A673 (cell line): ENCODE data around the gene PRR14. TPM values are rescaled to one million over a fixed set of nuclear protein-coding genes. Genes with fewer than 3 reads are reported as not detected.
"Not testable (repeated sequence)": the region's sequence is repeated elsewhere in the genome, so short reads cannot be mapped to it uniquely, and the experiment has no call there.

ENCODE experiments used
- BruUV-seq: library from RNA; stranded (reverse); fragments of 400-500 nt; replicated peaks from 2 replicates; lab custom pipeline; 2021; lab: Mats Ljungman, UMichigan
- CTCF ChIA-PET: fragments of 300-600 bp; sonication (Branson Sonifier 250); formaldehyde crosslinking; loops from one replicate; lab custom pipeline; 2022; ENCODE audit warnings: antibody characterized with exemption; lab: Charles Lee
- POLR2A ChIA-PET: fragments of 300-600 bp; sonication (Branson Sonifier 250); formaldehyde crosslinking; loops from one replicate; lab custom pipeline; 2022; ENCODE audit warnings: antibody characterized with exemption; ENCODE audit not compliant: low non-redundant PET; lab: Charles Lee
- DNase-seq: peaks from one replicate; pipeline ENCODE4 v3.0.0-alpha.2; 2015; ENCODE audit warnings: low spot score
- H3K27ac ChIP-seq: fragments of 200-600 bp; sonication (generic); 2 replicates; pipeline ENCODE4 v1.5.1; 2016; ENCODE audit warnings: mixed run types, low read depth, mild to moderate bottlenecking, mixed read lengths, antibody characterized with exemption, low read length; ENCODE audit not compliant: poor library complexity, severe bottlenecking
- H3K27me3 ChIP-seq: fragments of 200-600 bp; sonication (generic); replicated peaks from 2 replicates; pipeline ENCODE4 v1.6.1; 2017; ENCODE audit warnings: mixed run types, low read depth, mild to moderate bottlenecking, mixed read lengths, antibody characterized with exemption, low read length; ENCODE audit not compliant: insufficient read depth, poor library complexity
- H3K36me3 ChIP-seq: fragments of 200-600 bp; sonication (generic); 2 replicates; pipeline ENCODE4 v1.6.1; 2016; ENCODE audit warnings: mixed run types, mild to moderate bottlenecking, mixed read lengths, antibody characterized with exemption, low read length; ENCODE audit not compliant: insufficient read depth, poor library complexity, severe bottlenecking
- H3K4me1 ChIP-seq: fragments of 200-600 bp; sonication (generic); 2 replicates; pipeline ENCODE4 v1.6.1; 2017; ENCODE audit warnings: mixed run types, mild to moderate bottlenecking, mixed read lengths, antibody characterized with exemption, low read length; ENCODE audit not compliant: insufficient read depth, poor library complexity, severe bottlenecking
- H3K4me3 ChIP-seq: fragments of 200-600 bp; sonication (generic); 2 replicates; pipeline ENCODE4 v1.5.1; 2016; ENCODE audit warnings: low read depth, mixed run types, mild to moderate bottlenecking, mixed read lengths, low read length; ENCODE audit not compliant: poor library complexity, severe bottlenecking
- H3K9me3 ChIP-seq: fragments of 200-600 bp; sonication (generic); 2 replicates; pipeline ENCODE4 v1.6.1; 2016; ENCODE audit warnings: mixed run types, low read depth, mild to moderate bottlenecking, mixed read lengths, antibody characterized with exemption, low read length; ENCODE audit not compliant: poor library complexity, severe bottlenecking
- CTCF ChIP-seq: fragments of 300-800, 200-600 bp; sonication (generic); conservative IDR thresholded peaks from 2 replicates; pipeline ENCODE4 v1.5.1; 2017; ENCODE audit warnings: low read depth, mild to moderate bottlenecking, antibody characterized with exemption, low read length, moderate library complexity, mixed read lengths
- EZH2 ChIP-seq: fragments of 200-600 bp; sonication (generic); IDR thresholded peaks from 2 replicates; pipeline ENCODE4 v1.6.1; 2017; ENCODE audit warnings: borderline replicate concordance, low read depth, mild to moderate bottlenecking, mixed read lengths, antibody characterized with exemption, low read length; ENCODE audit not compliant: poor library complexity, severe bottlenecking
- intact Hi-C: fragments of 100-400 bp; cut with micrococcal nuclease; formaldehyde crosslinking; loops from one replicate; pipeline ENCODE4 v1.10.0; 2022; ENCODE audit not compliant: unreplicated experiment
- total RNA-seq: library from RNA; stranded (reverse); gene quantifications from 2 replicates; pipeline ENCODE4 v1.2.3, GENCODE V29; 2021

The PRR14 gene
- total RNA-seq, 1 experiment from 2014 or later = 35.7 TPM

- BruUV-seq = no TSS peak
- Histone ChIP-seq H3K27ac (no peak overlapping the region), H3K4me1 (peaks cover 4% of the 10 kb centered on the region), H3K4me3 (no peak overlapping the region), H3K27me3 (no peaks in the 10 kb centered on the region), H3K36me3 (no peaks in the 10 kb centered on the region), H3K9me3 (no peaks in the 10 kb centered on the region)
- TF ChIP-seq EZH2 (no peak), CTCF (no peak)
- intact Hi-C loops = loop anchor here (10.0 kb wide), 1 partner anchor 627 kb away; the partner anchor contains the start of gene ALDOA
- DNase-seq = no peak
- POLR2A ChIA-PET = no interaction called here
- CTCF ChIA-PET = no interaction called here
Observed at GRCh38 chr16:30691907-30692306, 41.1 kb downstream of the PRR14 start.

DNA sequence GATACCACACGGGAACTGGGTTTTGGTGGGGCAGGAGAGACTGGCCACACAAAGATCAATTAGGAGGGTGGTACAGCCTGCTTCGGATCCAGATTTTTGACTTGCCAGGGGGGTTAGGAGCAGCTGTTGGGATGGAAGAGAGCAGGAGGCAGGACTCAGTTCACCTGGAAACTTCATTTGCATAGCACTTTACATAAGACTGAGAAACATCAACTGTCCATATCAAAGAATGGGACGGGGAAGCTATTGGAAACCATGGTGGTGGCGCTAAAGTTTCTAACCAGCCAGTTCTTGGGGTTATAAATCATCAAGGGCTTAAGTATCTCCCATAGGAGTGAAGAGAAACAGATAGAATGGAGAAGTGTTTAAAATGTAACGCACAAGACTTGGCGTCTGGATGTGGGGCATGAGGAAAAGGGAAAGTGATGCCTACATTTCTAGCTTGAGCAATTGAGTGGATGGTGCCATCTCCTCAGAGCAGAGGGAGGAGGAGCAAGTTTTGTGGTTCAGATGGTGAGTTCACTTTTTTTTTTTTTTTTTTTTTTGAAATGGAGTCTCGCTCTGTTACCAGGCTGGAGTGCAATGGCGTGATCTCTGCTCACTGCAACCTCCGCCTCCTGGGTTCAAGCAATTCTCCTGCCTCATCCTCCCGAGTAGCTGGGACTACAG is 41.8 kb downstream of the PRR14 start:
- intact Hi-C loops = loop anchor here (10.0 kb wide), 1 partner anchor 628 kb away; the partner anchor contains the start of gene ALDOA
- peaks cover 7% of the 10 kb centered on the region for H3K4me1 ChIP-seq
- ChIA-PET POLR2A (no interaction called here), CTCF (no interaction called here)
- no TSS peak for BruUV-seq
- DNase-seq = no peak
- no peak for TF ChIP-seq CTCF
- no peak for TF ChIP-seq EZH2
- H3K9me3 ChIP-seq = no peaks in the 10 kb centered on the region
- no peak overlapping the region for H3K4me3 ChIP-seq
- H3K27ac ChIP-seq = no peak overlapping the region
- H3K27me3 ChIP-seq = no peaks in the 10 kb centered on the region
- H3K36me3 ChIP-seq = no peaks in the 10 kb centered on the region

- ChIA-PET CTCF (no interaction called here), POLR2A (no interaction called here)
- Histone ChIP-seq H3K4me3 (no peak overlapping the region), H3K9me3 (no peaks in the 10 kb centered on the region), H3K27me3 (no peaks in the 10 kb centered on the region), H3K4me1 (peaks cover 15% of the 10 kb centered on the region), H3K36me3 (peaks cover under 1% of the 10 kb centered on the region), H3K27ac (no peak overlapping the region)
- no peak for DNase-seq
- intact Hi-C loops = loop anchor here (10.0 kb wide), 1 partner anchor 630 kb away; the partner anchor contains the start of gene ALDOA
- BruUV-seq = no TSS peak
- TF ChIP-seq CTCF = no peak
- TF ChIP-seq EZH2 = no peak
Observed at GRCh38 chr16:30694926-30695693, 44.4 kb downstream of the PRR14 start.

- intact Hi-C loops = loop anchor here (10.0 kb wide), 1 partner anchor 632 kb away; the partner anchor contains the start of gene ALDOA
Observed at GRCh38 chr16:30696646-30697045, 45.9 kb downstream of the PRR14 start.

More at GRCh38 chr16:30696646-30697045, 45.9 kb downstream of the PRR14 start:
- DNase-seq, BruUV-seq, H3K27me3 ChIP-seq, H3K4me3 ChIP-seq, H3K27ac ChIP-seq, H3K9me3 ChIP-seq, CTCF ChIA-PET: not testable (repeated sequence)
- peaks cover 20% of the 10 kb centered on the region for H3K4me1 ChIP-seq
- peaks cover 16% of the 10 kb centered on the region for H3K36me3 ChIP-seq
- POLR2A ChIA-PET = interaction anchor here (0.6 kb wide), 1 partner anchor 576 kb away, joined by 17 read pairs; no protein-coding TSS in a partner anchor
